Mucosa of rectum (tissue), 2 donors: Measurements from ENCODE around the gene TSPEAR.

Source experiments
- H3K27ac ChIP-seq, 2 donors: one replicate each; pipeline ENCODE4 v1.7.0; 2013; ENCODE audit warnings: inconsistent platforms in 2 of 2, low read depth in 2 of 2, low read length in 2 of 2
- H3K27me3 ChIP-seq, 2 donors: one replicate each; pipeline ENCODE4 v1.7.0; 2013; ENCODE audit warnings: low read length in 2 of 2; ENCODE audit not compliant: control insufficient read depth in 2 of 2, insufficient read depth in 2 of 2
- H3K36me3 ChIP-seq, 2 donors: one replicate each; pipeline ENCODE4 v1.7.0; 2013; ENCODE audit warnings: low read length in 2 of 2; ENCODE audit not compliant: control insufficient read depth in 2 of 2, insufficient read depth in 2 of 2
- H3K4me1 ChIP-seq, 2 donors: one replicate each; pipeline ENCODE4 v1.7.0; 2013; ENCODE audit warnings: low read length in 2 of 2, mild to moderate bottlenecking in 1 of 2; ENCODE audit not compliant: control insufficient read depth in 2 of 2, insufficient read depth in 2 of 2
- H3K4me3 ChIP-seq, 2 donors: one replicate each; pipeline ENCODE4 v1.7.0; 2013; ENCODE audit warnings: low read length in 2 of 2
- H3K9ac ChIP-seq, 2 donors: one replicate each; pipeline ENCODE4 v1.7.0; 2013; ENCODE audit warnings: low read length in 2 of 2, low read depth in 1 of 2, mild to moderate bottlenecking in 1 of 2
- H3K9me3 ChIP-seq, 2 donors: one replicate each; pipeline ENCODE4 v1.7.0; 2013; ENCODE audit warnings: low read length in 2 of 2; ENCODE audit not compliant: control insufficient read depth in 2 of 2
- donor health status: healthy.
- donor health status: Normal muscosa, but diverticular disease.

Gene TSPEAR

GRCh38 chr21:44449473-44450363 is 261.7 kb downstream of the TSPEAR start:
- Histone ChIP-seq H3K4me1 (no peaks in the 10 kb centered on the region), H3K27me3 (peaks cover 0 to 9% of the 10 kb centered on the region in 2 donors), H3K4me3 (no peak overlapping the region), H3K27ac (no peak overlapping the region), H3K36me3 (no peaks in the 10 kb centered on the region), H3K9ac (no peak overlapping the region), H3K9me3 (peaks cover 0 to 6% of the 10 kb centered on the region in 2 donors)

- Histone ChIP-seq H3K4me1 (no peaks in the 10 kb centered on the region), H3K27ac (no peak overlapping the region), H3K4me3 (no peak overlapping the region), H3K9me3 (peaks cover 0 to 2% of the 10 kb centered on the region in 2 donors), H3K36me3 (no peaks in the 10 kb centered on the region), H3K27me3 (peaks cover 0 to 9% of the 10 kb centered on the region in 2 donors), H3K9ac (no peak overlapping the region)
Observed at GRCh38 chr21:44448651-44449131, 262.7 kb downstream of the TSPEAR start.
